GM21825 (cell line): Measurements from ENCODE around the gene MRI1.
"Not testable (repeated sequence)": the region's sequence is repeated elsewhere in the genome, so short reads cannot be mapped to it uniquely, and the experiment has no call there.

Experiments
- ATAC-seq: cut with Tn5 transposase; IDR thresholded peaks from one replicate; pipeline ENCODE4 v1.9.1; 2021; ENCODE audit warnings: mild to moderate bottlenecking, moderate library complexity; ENCODE audit not compliant: unreplicated experiment

Gene MRI1

GRCh38 chr19:13758795-13759194 lies 5.5 kb upstream of the MRI1 start:
- ATAC-seq = no peak

DNA sequence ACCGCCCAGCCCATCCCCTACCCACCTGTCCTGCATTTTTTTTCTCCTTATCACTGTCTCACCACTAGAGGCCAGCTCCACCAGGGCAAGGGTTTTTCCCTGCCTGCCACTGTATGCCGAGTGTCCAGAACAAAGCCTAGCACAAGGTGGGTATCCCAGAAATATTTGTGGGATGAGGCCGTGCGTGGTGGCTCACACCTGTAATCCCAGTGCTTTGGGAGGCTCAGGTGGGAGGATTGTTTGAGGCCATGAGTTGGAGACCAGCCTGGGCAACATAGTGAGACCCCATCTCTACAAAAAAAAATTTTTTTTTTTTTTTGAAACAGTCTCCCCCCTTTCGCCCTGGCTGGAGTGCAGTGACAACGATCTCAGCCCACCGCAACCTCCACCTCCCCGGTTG lies 2.9 kb upstream of the MRI1 start:
- no peak for ATAC-seq

DNA sequence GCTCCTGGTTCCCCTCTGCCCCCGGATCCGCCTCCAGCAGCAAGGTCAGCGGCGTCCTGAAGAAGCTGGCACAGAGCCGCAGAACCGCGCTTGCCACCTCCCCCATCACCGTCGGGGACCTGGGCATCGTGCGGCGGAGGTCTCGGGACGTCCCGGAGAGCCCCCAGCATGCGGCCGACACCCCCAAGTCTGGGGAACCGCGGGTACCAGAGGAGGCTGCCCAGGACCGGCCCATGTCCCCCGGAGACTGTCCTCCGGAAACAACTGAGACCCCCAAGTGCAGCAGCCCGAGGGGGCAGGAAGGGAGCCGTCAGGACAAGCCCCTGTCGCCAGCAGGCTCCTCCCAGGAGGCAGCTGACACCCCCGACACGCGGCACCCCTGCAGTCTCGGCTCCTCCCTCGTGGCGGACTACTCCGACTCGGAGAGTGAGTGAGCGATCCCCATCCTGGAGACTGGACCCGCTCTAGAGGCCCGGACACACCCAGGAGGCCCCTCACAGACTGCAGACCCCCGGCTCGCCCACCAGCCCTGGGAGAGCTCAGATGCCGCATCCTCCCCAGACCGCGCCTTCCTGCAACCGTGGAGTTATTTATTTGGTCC lies 1.6 kb upstream of the MRI1 start:
- no peak for ATAC-seq

DNA sequence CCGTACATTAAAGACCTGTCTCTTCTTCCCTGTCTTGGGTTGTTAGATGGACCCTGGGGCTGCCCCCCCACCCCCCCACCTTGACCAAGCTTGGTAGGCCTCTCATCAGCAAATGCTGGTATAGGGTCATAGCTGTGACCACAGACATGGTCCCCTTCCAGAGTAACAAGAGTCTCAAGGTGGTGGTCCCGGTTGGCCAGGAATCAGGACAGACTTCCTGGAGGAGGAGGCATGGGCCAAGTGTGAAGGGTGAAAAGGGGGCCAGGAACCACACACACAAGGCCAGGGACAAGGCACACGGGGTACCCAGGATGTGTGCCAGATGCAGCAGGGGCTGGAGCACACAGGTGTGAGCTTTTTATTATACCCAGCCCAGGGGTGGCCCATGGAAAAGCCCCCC lies 1.1 kb upstream of the MRI1 start:
- no peak for ATAC-seq

DNA sequence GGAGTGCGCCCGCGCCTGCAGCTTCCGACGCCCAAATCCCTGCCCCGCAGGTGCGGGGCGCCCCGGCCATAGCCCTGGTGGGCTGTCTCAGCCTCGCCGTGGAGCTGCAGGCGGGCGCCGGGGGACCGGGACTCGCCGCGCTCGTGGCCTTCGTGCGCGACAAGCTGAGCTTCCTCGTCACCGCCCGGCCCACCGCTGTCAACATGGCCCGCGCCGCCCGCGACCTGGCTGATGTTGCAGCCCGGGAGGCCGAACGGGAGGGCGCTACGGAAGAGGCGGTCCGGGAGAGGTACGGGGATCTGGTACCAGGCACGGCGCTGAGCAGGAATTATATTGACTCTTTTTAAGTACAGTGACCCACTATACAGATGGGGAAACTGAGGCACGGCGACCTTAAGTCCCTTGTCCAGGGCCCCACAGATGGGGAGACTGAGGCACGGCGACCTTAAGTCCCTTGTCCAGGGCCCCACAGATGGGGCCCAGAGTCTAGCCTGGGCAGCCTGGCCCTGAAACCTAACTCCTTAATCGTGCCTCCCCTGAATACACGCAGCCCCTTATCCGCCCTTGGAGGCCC lies 586 bp downstream of the MRI1 start:
- no peak for ATAC-seq

GRCh38 chr19:13765395-13766094 lies 1.2 kb downstream of the MRI1 start:
- ATAC-seq = no peak

GRCh38 chr19:13766095-13766481 lies 1.8 kb downstream of the MRI1 start:
- no peak for ATAC-seq

- ATAC-seq = no peak
Observed at GRCh38 chr19:13768510-13768909, 4.2 kb downstream of the MRI1 start.

- no peak for ATAC-seq
Observed at GRCh38 chr19:13770013-13770635, 5.8 kb downstream of the MRI1 start.

GRCh38 chr19:13774217-13775191 lies 10.2 kb downstream of the MRI1 start, which contains the start of gene C19orf53:
TSS of gene C19orf53 (plus strand) at chr19:13774456. CDS start at chr19:13774478, 22 bp downstream.
- ATAC-seq = peak; percentile 83

GRCh38 chr19:13778398-13778797 lies 14.1 kb downstream of the MRI1 start:
- no peak for ATAC-seq

GRCh38 chr19:13778847-13779246 lies 14.5 kb downstream of the MRI1 start:
- ATAC-seq = no peak

- ATAC-seq = not testable (repeated sequence)
Observed at GRCh38 chr19:13779794-13780193, 15.5 kb downstream of the MRI1 start.

GRCh38 chr19:13781547-13781946 lies 17.2 kb downstream of the MRI1 start:
- ATAC-seq = no peak

DNA sequence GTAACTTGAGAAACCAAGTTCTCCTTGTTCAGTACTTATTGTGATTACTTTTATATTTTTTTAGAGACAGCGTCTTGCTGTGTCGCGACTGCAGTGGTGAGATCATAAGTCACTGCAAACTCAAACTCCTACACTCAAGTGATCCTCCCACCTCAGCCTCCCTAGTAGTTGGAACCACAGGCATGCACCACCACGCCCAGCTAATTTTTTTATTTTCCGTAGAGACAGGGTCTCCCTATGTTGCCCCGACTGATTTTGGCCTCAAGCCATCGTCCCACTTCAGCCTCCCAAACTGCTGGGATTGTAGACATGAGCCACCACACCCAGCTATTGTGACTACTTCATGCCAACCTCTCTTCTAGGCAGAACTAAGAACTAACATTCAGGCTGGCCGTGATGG lies 18.2 kb downstream of the MRI1 start:
- ATAC-seq = no peak

DNA sequence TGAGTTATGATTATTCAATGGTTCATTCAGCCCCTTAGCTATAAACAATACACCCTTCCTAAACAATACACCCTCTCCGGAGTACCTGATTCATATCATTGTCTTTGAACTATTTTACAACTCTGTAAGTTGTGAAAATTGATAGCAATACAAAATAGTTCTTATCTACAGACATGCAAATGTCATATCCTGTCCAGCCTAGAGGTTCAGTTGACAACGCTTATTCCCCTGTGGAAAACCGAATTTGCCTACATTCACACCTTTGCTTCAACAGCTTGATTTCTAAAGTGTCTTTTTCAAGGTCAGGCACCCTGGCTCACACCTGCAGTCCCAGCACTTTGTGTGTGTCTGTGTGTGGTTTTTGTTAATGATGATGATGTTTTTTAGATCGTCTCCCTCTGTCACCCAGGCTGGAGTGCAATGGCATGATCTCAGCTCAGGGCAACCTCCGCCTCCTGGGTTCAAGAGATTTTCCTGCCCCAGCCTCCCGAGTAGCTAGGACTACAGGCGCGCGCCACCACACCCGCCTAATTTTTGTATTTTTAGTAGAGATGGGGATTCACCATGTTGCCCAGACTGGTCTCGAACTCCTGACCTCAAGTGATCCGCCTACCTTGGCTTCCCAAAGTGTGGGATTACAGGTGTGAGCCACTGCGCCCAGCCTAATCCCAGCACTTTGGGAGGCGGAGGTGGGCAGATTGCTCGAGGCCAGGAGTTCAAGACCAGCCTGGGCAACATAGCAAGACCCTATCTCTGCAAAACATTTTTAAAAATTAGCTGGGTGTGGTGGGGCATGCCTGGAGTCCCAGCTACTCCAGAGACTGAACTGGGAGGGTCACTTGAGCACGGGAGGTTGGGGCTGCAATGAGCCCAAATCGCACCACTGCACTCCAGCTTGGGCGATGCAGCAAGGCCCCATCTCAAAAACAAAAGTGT lies 19.5 kb downstream of the MRI1 start:
- no peak for ATAC-seq

- no peak for ATAC-seq
Observed at GRCh38 chr19:13784731-13785452, 20.6 kb downstream of the MRI1 start.

DNA sequence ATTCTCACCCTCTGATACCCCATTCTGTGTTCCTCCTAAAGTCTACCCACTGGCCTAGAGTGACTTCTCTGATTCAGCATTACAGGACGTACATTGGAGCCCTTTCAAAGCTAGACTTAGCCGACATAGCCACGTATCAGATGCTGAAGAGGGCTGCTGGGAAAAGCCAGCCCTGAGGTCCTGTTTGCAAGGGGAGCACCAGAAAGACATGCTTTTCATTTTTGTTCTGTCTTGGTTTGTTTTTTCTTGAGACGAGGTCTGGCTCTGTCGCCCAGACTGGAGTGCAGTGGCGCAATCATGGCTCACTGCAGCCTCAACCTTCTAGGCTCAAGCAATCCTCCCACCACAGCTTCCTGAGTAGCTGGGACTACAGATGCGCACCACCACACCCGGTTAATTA lies 24.7 kb downstream of the MRI1 start:
- no peak for ATAC-seq

DNA sequence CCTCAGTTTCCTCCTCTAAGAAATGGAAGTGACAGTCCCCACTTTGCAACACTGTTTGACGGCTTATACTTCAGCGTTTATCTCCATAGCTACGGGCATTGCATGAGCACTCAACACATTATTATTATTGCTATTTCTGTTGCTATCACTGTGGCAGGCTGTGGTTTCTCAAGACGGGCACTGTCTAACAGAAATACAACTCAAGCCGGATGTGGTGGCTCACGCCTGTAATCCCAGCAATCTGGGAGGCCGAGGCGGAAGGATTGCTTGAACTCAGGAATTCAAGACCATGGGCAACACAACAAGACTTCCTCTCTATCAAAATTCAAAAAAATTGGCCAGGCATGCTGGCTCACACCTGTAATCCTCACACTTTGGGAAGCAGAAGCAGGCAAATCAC lies 26.0 kb downstream of the MRI1 start:
- ATAC-seq = no peak
